H1 (cell line): Measurements from ENCODE around the gene MACF1. TPM values are rescaled to one million over a fixed set of nuclear protein-coding genes. Genes with fewer than 3 reads are reported as not detected.
"Not testable (repeated sequence)": the region's sequence is repeated elsewhere in the genome, so short reads cannot be mapped to it uniquely, and the experiment has no call there.

Experiments
- CTCF ChIA-PET: fragments of 300-600 bp; sonication (Branson Sonifier 250); formaldehyde crosslinking; loops from one replicate; lab custom pipeline; 2021; ENCODE audit not compliant: partially characterized antibody; lab: Charles Lee
- POLR2A ChIA-PET: fragments of 300-600 bp; sonication (Branson Sonifier 250); formaldehyde crosslinking; loops from one replicate; lab custom pipeline; 2021; ENCODE audit warnings: inconsistent platforms; ENCODE audit not compliant: partially characterized antibody; lab: Charles Lee
- DNase-seq, 2 experiments: peaks; one replicate each; pipeline versions ENCODE4 v3.0.0 to v3.0.0-alpha.2; 2010 to 2022; ENCODE audit warnings: low spot score in 2 of 2, low read depth in 1 of 2, mixed read lengths in 1 of 2
- FAIRE-seq: peaks from 2 replicates; lab custom pipeline; 2011; peaks lifted over from hg19 to GRCh38; lab: Jason Lieb, UNC
- H2AFZ ChIP-seq: 2 replicates; pipeline ENCODE4 v1.8.1; 2012; ENCODE audit warnings: low read length, inconsistent platforms
- H2AK5ac ChIP-seq: 2 replicates; pipeline ENCODE4 v1.6.1; 2013; ENCODE audit warnings: low read depth, low read length
- H2BK120ac ChIP-seq: replicated peaks from 2 replicates; pipeline ENCODE3; 2013; ENCODE audit warnings: low read depth, low read length, inconsistent platforms
- H2BK12ac ChIP-seq: 2 replicates; pipeline ENCODE4 v1.6.1; 2013; ENCODE audit warnings: low read depth, low read length
- H2BK15ac ChIP-seq: 2 replicates; pipeline ENCODE4 v1.6.1; 2013; ENCODE audit warnings: low read length
- H2BK20ac ChIP-seq: 2 replicates; pipeline ENCODE4 v1.6.1; 2013; ENCODE audit warnings: low read length
- H2BK5ac ChIP-seq: 2 replicates; pipeline ENCODE4 v1.6.1; 2013; ENCODE audit warnings: low read depth, low read length
- H3K14ac ChIP-seq: 2 replicates; pipeline ENCODE4 v1.6.1; 2013; ENCODE audit warnings: inconsistent platforms; ENCODE audit not compliant: insufficient read length
- H3K18ac ChIP-seq: 2 replicates; pipeline ENCODE4 v1.6.1; 2013; ENCODE audit warnings: low read length; ENCODE audit errors: extremely low read depth
- H3K23ac ChIP-seq: 2 replicates; pipeline ENCODE4 v1.6.1; 2013; ENCODE audit warnings: inconsistent platforms; ENCODE audit not compliant: insufficient read length
- H3K23me2 ChIP-seq: 2 replicates; pipeline ENCODE4 v1.6.1; 2013; ENCODE audit warnings: low read depth, low read length
- H3K27ac ChIP-seq: 2 replicates; pipeline ENCODE4 v1.6.1; 2011; ENCODE audit warnings: low read depth, low read length, inconsistent platforms
- H3K27me3 ChIP-seq, 4 experiments: replicated peaks in 1 of 4; 1 replicate in 1 of 4; 2 replicates in 3 of 4; pipeline versions ENCODE4 v1.6.1 to v1.8.1; 2011 to 2013; ENCODE audit warnings: low read length in 3 of 4, mild to moderate bottlenecking in 3 of 4, inconsistent platforms in 2 of 4, mixed read lengths in 2 of 4, moderate library complexity in 1 of 4; ENCODE audit not compliant: control insufficient read depth in 3 of 4, insufficient read depth in 3 of 4; ENCODE audit errors: extremely low read depth in 1 of 4
- H3K36me3 ChIP-seq, 4 experiments: 2 replicates each; pipeline versions ENCODE4 v1.6.1 to v1.8.1; 2011 to 2013; ENCODE audit warnings: mild to moderate bottlenecking in 4 of 4, low read length in 3 of 4, moderate library complexity in 2 of 4, control low read depth in 1 of 4, inconsistent platforms in 1 of 4; ENCODE audit not compliant: insufficient read depth in 4 of 4, control insufficient read depth in 2 of 4
- H3K4ac ChIP-seq: replicated peaks from 2 replicates; pipeline ENCODE3; 2013; ENCODE audit warnings: low read length, low read depth, mixed read lengths, inconsistent platforms; ENCODE audit not compliant: insufficient read length
- H3K4me1 ChIP-seq, 4 experiments: replicated peaks in 1 of 4; 1 replicate in 1 of 4; 2 replicates in 3 of 4; pipeline versions ENCODE4 v1.6.1 to v1.8.1; 2011 to 2013; ENCODE audit warnings: low read length in 3 of 4, inconsistent platforms in 2 of 4, mixed read lengths in 1 of 4; ENCODE audit not compliant: insufficient read depth in 4 of 4, control insufficient read depth in 3 of 4
- H3K4me2 ChIP-seq, 2 experiments: 2 replicates each; pipeline versions ENCODE4 v1.6.1 to v1.8.1; 2011 to 2013; ENCODE audit warnings: low read depth in 2 of 2, low read length in 2 of 2, control low read depth in 1 of 2, inconsistent platforms in 1 of 2, mild to moderate bottlenecking in 1 of 2; ENCODE audit not compliant: insufficient read depth in 1 of 2
- H3K4me3 ChIP-seq, 4 experiments: fragments of 200-600, 300-600 bp in 1 of 4; sonication (generic), shearing (Covaris generic), sonication (Bioruptor Twin) in 1 of 4; 2 replicates each; pipeline versions ENCODE4 v1.5.1 to v1.8.1; 2011 to 2016; ENCODE audit warnings: low read length in 4 of 4, low read depth in 3 of 4, control low read depth in 2 of 4, inconsistent platforms in 2 of 4, mild to moderate bottlenecking in 2 of 4, mixed read lengths in 1 of 4, moderate library complexity in 1 of 4; ENCODE audit not compliant: insufficient read depth in 2 of 4; ENCODE audit errors: extremely low read depth in 1 of 4
- H3K56ac ChIP-seq: replicated peaks from 2 replicates; pipeline ENCODE3; 2013; ENCODE audit warnings: low read depth, mild to moderate bottlenecking, mixed read lengths, low read length, inconsistent platforms; ENCODE audit not compliant: insufficient read length
- H3K79me1 ChIP-seq: 2 replicates; pipeline ENCODE4 v1.6.1; 2013; ENCODE audit warnings: low read depth, low read length, control low read depth
- H3K79me2 ChIP-seq, 2 experiments: 2 replicates each; pipeline versions ENCODE4 v1.6.1 to v1.8.1; 2012 to 2013; ENCODE audit warnings: low read length in 2 of 2, mild to moderate bottlenecking in 2 of 2, inconsistent platforms in 1 of 2; ENCODE audit not compliant: insufficient read depth in 2 of 2, control insufficient read depth in 1 of 2
- H3K9ac ChIP-seq, 4 experiments: replicated peaks in 1 of 4; 1 replicate in 1 of 4; 2 replicates in 3 of 4; pipeline versions ENCODE4 v1.6.1 to v1.8.1; 2011 to 2013; ENCODE audit warnings: low read depth in 3 of 4, low read length in 3 of 4, control low read depth in 2 of 4, mild to moderate bottlenecking in 2 of 4, moderate library complexity in 2 of 4, inconsistent platforms in 1 of 4; ENCODE audit errors: extremely low read depth in 1 of 4
- H3K9me3 ChIP-seq, 2 experiments: 2 replicates each; pipeline versions ENCODE4 v1.6.1 to v1.8.1; 2012 to 2013; ENCODE audit warnings: mild to moderate bottlenecking in 2 of 2, moderate library complexity in 2 of 2, control low read depth in 1 of 2, inconsistent platforms in 1 of 2, low read depth in 1 of 2, low read length in 1 of 2, mixed read lengths in 1 of 2; ENCODE audit not compliant: insufficient read depth in 2 of 2
- H4K20me1 ChIP-seq, 2 experiments: replicated peaks in 1 of 2; 2 replicates each; pipeline versions ENCODE3 to v1.8.1; 2011 to 2013; ENCODE audit warnings: inconsistent platforms in 2 of 2, low read length in 2 of 2, mild to moderate bottlenecking in 1 of 2; ENCODE audit not compliant: insufficient read depth in 2 of 2, control insufficient read depth in 1 of 2
- H4K5ac ChIP-seq: 2 replicates; pipeline ENCODE4 v1.6.1; 2013; ENCODE audit warnings: low read length, low read depth, mixed read lengths, inconsistent platforms; ENCODE audit not compliant: insufficient read length
- H4K8ac ChIP-seq: 2 replicates; pipeline ENCODE4 v1.8.0; 2013; ENCODE audit warnings: mild to moderate bottlenecking, moderate library complexity, low read length, inconsistent platforms; ENCODE audit not compliant: insufficient read depth; ENCODE audit errors: extremely low read depth
- H4K91ac ChIP-seq: replicated peaks from 2 replicates; pipeline ENCODE3; 2013; ENCODE audit warnings: low read length, mixed read lengths, inconsistent platforms; ENCODE audit not compliant: insufficient read length
- NANOG ChIP-seq: IDR thresholded peaks from 2 replicates; pipeline ENCODE4 v1.6.1; 2011; ENCODE audit warnings: low read length, low read depth, mild to moderate bottlenecking, inconsistent platforms; ENCODE audit not compliant: insufficient read depth, poor library complexity, severe bottlenecking
- RAD21 ChIP-seq, 2 experiments: IDR thresholded peaks in 1 of 2; conservative IDR thresholded peaks in 1 of 2; 2 replicates each; pipeline ENCODE4 v1.6.1; 2011; ENCODE audit warnings: low read depth in 2 of 2, low read length in 2 of 2, improper control_type of control experiment in 1 of 2, inconsistent platforms in 1 of 2, mild to moderate bottlenecking in 1 of 2, moderate library complexity in 1 of 2
- SAP30 ChIP-seq: fragments of 300-600 bp; sonication (generic); IDR thresholded peaks from 2 replicates; pipeline ENCODE4 v1.7.1; 2012; ENCODE audit warnings: low read length, moderate library complexity, mild to moderate bottlenecking, inconsistent platforms; ENCODE audit not compliant: insufficient read depth, insufficient replicate concordance
- SIX5 ChIP-seq: IDR thresholded peaks from 2 replicates; pipeline ENCODE4 v1.6.1; 2011; ENCODE audit warnings: mild to moderate bottlenecking, low read depth, low read length
- WGBS, 2 experiments: shearing (Covaris generic) in 1 of 2; methylation state at CpG; one replicate each; pipeline versions ENCODE4 v1.1.6 to v1.1.7; 2013 to 2015; ENCODE audit warnings: low lambda C conversion rate in 2 of 2, mixed read lengths in 2 of 2, inconsistent platforms in 1 of 2, low coverage in 1 of 2, missing lambda C conversion rate in 1 of 2; ENCODE audit not compliant: insufficient replicate concordance in 2 of 2, insufficient coverage in 1 of 2, insufficient read length in 1 of 2; ENCODE audit errors: extremely low coverage in 1 of 2, missing lambda C conversion rate in 1 of 2; 5-methylcytosine and 5-hydroxymethylcytosine counted together
- polyA plus RNA-seq, 7 experiments: library from polyadenylated mRNA; depleted of rRNA in 3 of 7; stranded (reverse) in 5 of 7; unstranded in 2 of 7; fragments of >200 nt in 5 of 7; fragments of 200-250 nt in 2 of 7; gene quantifications; 1 replicate in 5 of 7; 2 replicates in 1 of 7; 4 replicates in 1 of 7; pipeline versions ENCODE4 v1.2.1 to v1.2.3, GENCODE V29; 2011 to 2013; ENCODE audit warnings: missing spikeins in 2 of 7, mixed read lengths in 2 of 7
- total RNA-seq: library from RNA; stranded (reverse); fragmentation: NEBNext Ultra II Directional; extraction: Animal tissue kit (Norgen Biotek cat#: 25700); gene quantifications from 2 replicates; pipeline ENCODE4 v1.2.1, GENCODE V29; 2021

The MACF1 gene
- total and polyA plus RNA-seq, 2 of the 8 experiments (the other 6 are each of a cell fraction or from before 2014, with no cell fraction given): 59.8 to 285 TPM

GRCh38 chr1:39446986-39447567, 242.6 kb downstream of the MACF1 start (continued):
- TF ChIP-seq RAD21 (IDR thresholded peaks at IDR 0.05 in 1 of 2, conservative IDR thresholded peaks at IDR 0.05 in 1 of 2; ENCODE audit: low read depth in 2 of 2, low read length in 2 of 2): no peak
- TF ChIP-seq SIX5: no peak
- TF ChIP-seq SAP30: no peak
- TF ChIP-seq NANOG: no peak

GRCh38 chr1:39450041-39450440, 245.5 kb downstream of the MACF1 start:
- H3K4me3 ChIP-seq, H3K4me2 ChIP-seq, H2BK5ac ChIP-seq, H2BK15ac ChIP-seq, H2AK5ac ChIP-seq, H3K23ac ChIP-seq, H3K27ac ChIP-seq, H3K18ac ChIP-seq, H3K4me1 ChIP-seq, H3K14ac ChIP-seq, DNase-seq, H3K9me3 ChIP-seq, FAIRE-seq, H3K56ac ChIP-seq, H2BK20ac ChIP-seq, H4K5ac ChIP-seq, H3K9ac ChIP-seq, H2BK12ac ChIP-seq, H2BK120ac ChIP-seq, H3K23me2 ChIP-seq, H3K79me2 ChIP-seq, H4K8ac ChIP-seq, H3K4ac ChIP-seq, H2AFZ ChIP-seq, POLR2A ChIA-PET, H4K20me1 ChIP-seq, H4K91ac ChIP-seq, H3K79me1 ChIP-seq, H3K27me3 ChIP-seq: not testable (repeated sequence)
- peaks cover 57 to 98% (median 84%) of the 10 kb centered on the region in 4 experiments for H3K36me3 ChIP-seq
- CTCF ChIA-PET: interaction anchor here (0.6 to 0.7 kb wide), 2 partner anchors 13 to 117 kb away, joined by 3 read pairs; no protein-coding TSS in a partner anchor
- WGBS, 2 experiments: 86% methylated on average over 4 of the region's 4 CpGs; no CpG with 5 or more reads in 1 of the 2 experiments
